ENCODE measurements around the gene ULK4. TPM values are rescaled to one million over a fixed set of nuclear protein-coding genes. Genes with fewer than 3 reads are reported as not detected.

The ULK4 gene
- total and polyA plus RNA-seq, 2 of the 8 experiments (the other 6 are each of a cell fraction or from before 2014, with no cell fraction given) = 3.0 to 10.8 TPM

DNA sequence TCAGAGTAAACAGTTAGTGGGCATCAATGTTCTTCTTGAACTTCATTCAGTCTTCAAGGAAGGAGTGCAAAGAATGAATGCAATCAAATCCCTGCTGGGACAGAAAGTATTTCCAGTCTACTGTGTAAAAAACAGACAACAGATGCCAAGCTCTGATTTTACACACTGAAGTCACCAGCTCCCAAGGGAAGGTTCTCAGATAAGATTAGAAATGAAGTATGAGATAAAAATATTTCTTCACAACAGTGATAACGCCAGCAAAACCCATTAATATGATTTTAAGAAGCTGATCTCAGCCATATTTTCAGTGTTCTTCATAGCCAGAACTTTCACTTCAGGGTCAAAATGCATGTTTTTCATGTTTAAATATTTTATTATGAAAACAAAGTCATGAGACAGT, 497.0 kb downstream of the ULK4 start:
- 77% methylated on average over 1 of the region's 1 CpG; no CpG with 5 or more reads in 1 of the 2 experiments for WGBS, 2 experiments (ENCODE audit: extremely low coverage in 1 of 2, insufficient coverage in 1 of 2, insufficient read length in 1 of 2, insufficient replicate concordance in 2 of 2, low coverage in 1 of 2, low lambda C conversion rate in 2 of 2, missing lambda C conversion rate in 1 of 2)
- Histone ChIP-seq H4K8ac (ENCODE audit: extremely low read depth, insufficient read depth, low read length) (no peak overlapping the region), H2BK120ac (replicated peaks; ENCODE audit: low read depth, low read length) (no peak overlapping the region), H4K20me1 (replicated peaks in 1 of 2; ENCODE audit: control insufficient read depth in 1 of 2, insufficient read depth in 2 of 2, low read length in 2 of 2) (no peaks in the 10 kb centered on the region), H3K79me2 (ENCODE audit: control insufficient read depth in 1 of 2, insufficient read depth in 2 of 2, low read length in 2 of 2) (no peaks in the 10 kb centered on the region), H3K18ac (ENCODE audit: extremely low read depth, low read length) (no peak overlapping the region), H3K4ac (replicated peaks; ENCODE audit: insufficient read length, low read depth, low read length) (no peak overlapping the region), H3K4me1 (replicated peaks in 1 of 4; ENCODE audit: control insufficient read depth in 3 of 4, insufficient read depth in 4 of 4, low read length in 3 of 4) (no peaks in the 10 kb centered on the region), H4K91ac (replicated peaks; ENCODE audit: insufficient read length, low read length) (no peak overlapping the region), H2AFZ (ENCODE audit: low read length) (no peak overlapping the region), H3K36me3 (ENCODE audit: control insufficient read depth in 2 of 4, insufficient read depth in 4 of 4, low read length in 3 of 4) (no peaks in the 10 kb centered on the region), H3K27me3 (replicated peaks in 1 of 4; ENCODE audit: control insufficient read depth in 3 of 4, extremely low read depth in 1 of 4, insufficient read depth in 3 of 4, low read length in 3 of 4) (no peaks in the 10 kb centered on the region), H3K14ac (ENCODE audit: insufficient read length) (no peak overlapping the region), H2BK12ac (ENCODE audit: low read depth, low read length) (no peak overlapping the region), H3K79me1 (ENCODE audit: low read depth, low read length) (no peaks in the 10 kb centered on the region), H2AK5ac (ENCODE audit: low read depth, low read length) (no peak overlapping the region), H3K4me2 (ENCODE audit: insufficient read depth in 1 of 2, low read depth in 2 of 2, low read length in 2 of 2) (no peak overlapping the region), H3K27ac (ENCODE audit: low read depth, low read length) (no peak overlapping the region), H2BK20ac (ENCODE audit: low read length) (no peak overlapping the region), H3K23me2 (ENCODE audit: low read depth, low read length) (no peaks in the 10 kb centered on the region), H2BK5ac (ENCODE audit: low read depth, low read length) (no peak overlapping the region), H3K4me3 (ENCODE audit: extremely low read depth in 1 of 4, insufficient read depth in 2 of 4, low read depth in 3 of 4, low read length in 4 of 4) (no peak overlapping the region), H3K56ac (replicated peaks; ENCODE audit: insufficient read length, low read depth, low read length) (no peak overlapping the region), H3K9me3 (ENCODE audit: insufficient read depth in 2 of 2, low read depth in 1 of 2, low read length in 1 of 2) (no peaks in the 10 kb centered on the region), H3K23ac (ENCODE audit: insufficient read length) (no peak overlapping the region), H3K9ac (replicated peaks in 1 of 4; ENCODE audit: extremely low read depth in 1 of 4, low read depth in 3 of 4, low read length in 3 of 4) (no peak overlapping the region), H2BK15ac (ENCODE audit: low read length) (no peak overlapping the region), H4K5ac (ENCODE audit: insufficient read length, low read depth, low read length) (no peak overlapping the region)
- FAIRE-seq (no peak), DNase-seq (ENCODE audit: low read depth in 1 of 2, low spot score in 2 of 2) (no peak)
- ChIA-PET CTCF (ENCODE audit: partially characterized antibody) (no interaction called here), POLR2A (ENCODE audit: partially characterized antibody) (no interaction called here)
- TF ChIP-seq SP2 (IDR thresholded peaks at IDR 0.05; ENCODE audit: low read length) (no peak), CREB1 (IDR thresholded peaks at IDR 0.05) (no peak), TCF12 (IDR thresholded peaks at IDR 0.05; ENCODE audit: low read depth, low read length) (no peak), MAFK (IDR thresholded peaks at IDR 0.05; ENCODE audit: low read depth, low read length) (no peak), CBX5 (IDR thresholded peaks at IDR 0.05; ENCODE audit: low read depth, low read length) (no peak)

All from H1 (cell line).